GM12878 (cell line): ENCODE results near the gene KIF17. TPM values are rescaled to one million over a fixed set of nuclear protein-coding genes. Genes with fewer than 3 reads are reported as not detected.

Source experiments
- ATAC-seq: fragments of 200-7000 bp; cut with Tn5 transposase; 3 replicates; pipeline ENCODE4 v1.9.1; 2020; ENCODE audit warnings: mild to moderate bottlenecking, moderate library complexity
- BruUV-seq: library from RNA; stranded (reverse); fragments of 400-500 nt; replicated peaks from 2 replicates; lab custom pipeline; 2021; lab: Mats Ljungman, UMichigan
- CTCF ChIA-PET: fragments of 300-600 bp; sonication (Branson Sonifier 250); formaldehyde crosslinking; extraction: SDS; loops from one replicate; lab custom pipeline; 2021; ENCODE audit warnings: inconsistent platforms; lab: Yijun Ruan, JAX
- POLR2A ChIA-PET: fragments of 350-600 bp; formaldehyde crosslinking; extraction: SDS; loops from one replicate; lab custom pipeline; 2021; ENCODE audit warnings: inconsistent platforms; lab: Charles Lee
- RAD21 ChIA-PET: fragments of 300-600 bp; sonication (Branson Sonifier 250); formaldehyde crosslinking; loops from one replicate; lab custom pipeline; 2023; ENCODE audit warnings: antibody characterized with exemption; ENCODE audit not compliant: unreplicated experiment; lab: Charles Lee
- SMC1A ChIA-PET: fragments of 300-600 bp; sonication (Branson Sonifier 250); formaldehyde crosslinking; loops from one replicate; lab custom pipeline; 2023; ENCODE audit not compliant: unreplicated experiment, uncharacterized antibody; lab: Charles Lee
- DNase-seq: peaks from one replicate; pipeline ENCODE4 v3.0.0-alpha.2; 2011; ENCODE audit warnings: low read depth, low spot score
- FAIRE-seq: peaks from 3 replicates; lab custom pipeline; 2011; peaks lifted over from hg19 to GRCh38; lab: Jason Lieb, UNC
- H2AFZ ChIP-seq: 2 replicates; pipeline ENCODE4 v1.6.0; 2011; ENCODE audit warnings: low read depth, low read length, control low read depth; ENCODE audit not compliant: control insufficient read depth
- H3K27ac ChIP-seq: 2 replicates; pipeline ENCODE4 v1.5.1; 2011; ENCODE audit warnings: control low read depth; ENCODE audit not compliant: control insufficient read depth, insufficient read depth
- H3K27me3 ChIP-seq, 2 experiments: replicated peaks in 1 of 2; 2 replicates each; pipeline versions ENCODE4 v1.6.0 to v1.6.1; 2011; ENCODE audit warnings: low read length in 1 of 2; ENCODE audit not compliant: control insufficient read depth in 2 of 2, insufficient read depth in 2 of 2
- H3K36me3 ChIP-seq, 2 experiments: 2 replicates each; pipeline ENCODE4 v1.5.1; 2011; ENCODE audit warnings: low read length in 1 of 2; ENCODE audit not compliant: control insufficient read depth in 2 of 2, insufficient read depth in 2 of 2
- H3K4me1 ChIP-seq: 2 replicates; pipeline ENCODE4 v1.6.1; 2011; ENCODE audit warnings: mild to moderate bottlenecking, low read length, moderate library complexity, mixed read lengths; ENCODE audit not compliant: control insufficient read depth, insufficient read depth
- H3K4me2 ChIP-seq: 2 replicates; pipeline ENCODE4 v1.6.0; 2011; ENCODE audit warnings: control low read depth; ENCODE audit not compliant: control insufficient read depth, insufficient read depth
- H3K4me3 ChIP-seq: fragments of 200-600 bp; sonication (generic); 2 replicates; pipeline ENCODE4 v1.5.1; 2016
- H3K79me2 ChIP-seq: 2 replicates; pipeline ENCODE4 v1.6.0; 2011; ENCODE audit warnings: low read length; ENCODE audit not compliant: control insufficient read depth, insufficient read depth
- H3K9ac ChIP-seq: 2 replicates; pipeline ENCODE4 v1.8.0; 2011; ENCODE audit warnings: low read length, control low read depth, mixed read lengths; ENCODE audit not compliant: control insufficient read depth, insufficient read depth
- H3K9me3 ChIP-seq: replicated peaks from 3 replicates; pipeline ENCODE4 v1.5.1; 2011; ENCODE audit warnings: mild to moderate bottlenecking, low read length; ENCODE audit not compliant: control insufficient read depth, insufficient read depth
- H4K20me1 ChIP-seq: 2 replicates; pipeline ENCODE4 v1.6.0; 2011; ENCODE audit not compliant: control insufficient read depth, insufficient read depth
- CBX5 ChIP-seq: sonication (generic); IDR thresholded peaks from 2 replicates; pipeline ENCODE4 v1.6.1; 2016; ENCODE audit warnings: low read depth, moderate library complexity, mild to moderate bottlenecking, inconsistent platforms
- NBN ChIP-seq: fragments of 450-650 bp; IDR thresholded peaks from 2 replicates; pipeline ENCODE4 v1.6.1; 2016
- RAD51 ChIP-seq: fragments of 450-650 bp; IDR thresholded peaks from 2 replicates; pipeline ENCODE4 v1.6.1; 2016; ENCODE audit warnings: moderate library complexity, mild to moderate bottlenecking, inconsistent platforms
- RUNX3 ChIP-seq: IDR thresholded peaks from 2 replicates; pipeline ENCODE4 v1.6.1; 2012; ENCODE audit warnings: low read length, inconsistent platforms
- WGBS: methylation state at CpG from one replicate; pipeline ENCODE4 v1.1.6; 2016; ENCODE audit warnings: low lambda C conversion rate; ENCODE audit not compliant: insufficient replicate concordance, insufficient coverage; ENCODE audit errors: missing lambda C conversion rate; 5-methylcytosine and 5-hydroxymethylcytosine counted together
- in situ Hi-C: fragments of 300-500 bp; cut with MboI; formaldehyde crosslinking; loops from 9 replicates; pipeline ENCODE4 v1.14.3; 2018; ENCODE audit warnings: mixed read lengths
- intact Hi-C: fragments of 100-400 bp; cut with micrococcal nuclease; formaldehyde crosslinking; loops from one replicate; pipeline ENCODE4 v1.14.2; 2022; ENCODE audit not compliant: unreplicated experiment
- polyA plus RNA-seq, 11 experiments: library from polyadenylated mRNA; depleted of rRNA in 4 of 11; unstranded in 6 of 11; stranded (reverse) in 5 of 11; fragments of >200 nt; fragmentation: Nextera tagmentation in 4 of 11; fragmentation: Illumina TruSeq in 1 of 11; extraction: Ambion mirVana in 4 of 11; extraction: Trizol in 1 of 11; gene quantifications; 1 replicate in 1 of 11; 2 replicates in 10 of 11; pipeline versions ENCODE4 v1.2.1 to v1.2.3, GENCODE V29; 2011 to 2016; ENCODE audit warnings: inconsistent platforms in 2 of 11, missing spikeins in 2 of 11, low read depth in 1 of 11
- total RNA-seq, 4 experiments: library from RNA; depleted of rRNA in 3 of 4; stranded (reverse); fragments of >200 nt in 3 of 4; fragmentation: Illumina TruSeq in 1 of 4; extraction: Trizol in 1 of 4; gene quantifications; 2 replicates each; pipeline versions ENCODE4 v1.2.1 to v1.2.3, GENCODE V29; 2013 to 2021
- TF ChIP-seq, protein P1 (sequence below): fragments of 450-650 bp; IDR thresholded peaks from 2 replicates; pipeline ENCODE4 v1.6.1; 2017; ENCODE audit warnings: mild to moderate bottlenecking, moderate library complexity
- TF ChIP-seq, protein P2 (sequence below): fragments of 450-650 bp; IDR thresholded peaks from 2 replicates; pipeline ENCODE4 v1.6.1; 2017; ENCODE audit warnings: low read depth, mild to moderate bottlenecking, moderate library complexity
- TF ChIP-seq, protein P3 (sequence below): IDR thresholded peaks from 2 replicates; pipeline ENCODE4 v1.6.1; 2011; ENCODE audit warnings: mild to moderate bottlenecking, low read depth, low read length, moderate library complexity; ENCODE audit not compliant: insufficient replicate concordance

The KIF17 gene
- total and polyA plus RNA-seq, 10 of the 15 experiments (the other 5 are each of a cell fraction or from before 2014, with no cell fraction given) = 0.01 to 0.10 (median 0.03) TPM; not detected in 7

DNA sequence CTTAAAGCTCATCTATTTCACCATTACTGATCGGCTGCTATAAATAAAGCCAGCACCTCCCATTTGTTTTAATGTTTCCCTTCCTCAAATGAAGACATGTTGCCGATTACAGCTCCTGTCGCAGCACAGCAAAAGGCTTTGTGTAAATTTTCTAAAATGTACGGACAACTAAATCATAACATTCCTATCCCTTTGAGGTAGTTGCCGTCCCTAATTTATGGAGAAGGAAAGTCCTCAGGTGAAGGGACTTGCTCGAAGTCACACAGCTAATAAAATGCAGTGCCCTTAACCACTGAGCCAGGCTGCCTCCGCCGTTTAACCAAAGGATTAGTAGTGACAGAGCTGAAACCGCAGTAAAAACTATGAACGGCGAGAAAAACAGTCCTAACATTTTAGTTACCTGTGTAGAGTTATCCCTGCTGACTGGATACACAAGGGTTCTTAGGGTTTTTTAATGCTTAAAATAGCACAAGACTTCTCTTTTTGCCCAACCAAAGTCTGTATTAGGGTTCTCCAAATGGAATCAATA lies 83.7 kb downstream of the KIF17 start:
- ChIA-PET CTCF (interaction anchor here (0.5 to 4.0 kb wide), 20 partner anchors 8 to 561 kb away, joined by 3 to 31 read pairs (median 4); partner anchors contain the start of genes DDOST and MUL1), SMC1A (interaction anchor here (0.6 to 1.5 kb wide), 5 partner anchors 9 to 112 kb away, joined by 3 to 6 read pairs (median 3); partner anchors contain the start of gene DDOST), POLR2A (interaction anchor here (0.6 to 0.9 kb wide), 3 partner anchors 8 to 120 kb away, joined by 3 to 8 read pairs (median 3); partner anchors contain the start of gene DDOST), RAD21 (interaction anchor here (0.8 to 2.8 kb wide), 5 partner anchors 26 to 561 kb away, joined by 3 to 10 read pairs (median 4); no protein-coding TSS in a partner anchor)
- no peaks in the 10 kb centered on the region for H3K36me3 ChIP-seq
- H2AFZ ChIP-seq = peak overlapping the region; percentile 90
- H4K20me1 ChIP-seq = no peaks in the 10 kb centered on the region
- in situ Hi-C loops (no loop called here), intact Hi-C loops (loop anchor here (10.0 kb wide), 1 partner anchor 419 kb away; no protein-coding TSS in a partner anchor)
- H3K4me2 ChIP-seq = peak overlapping the region; percentile 98
- H3K9me3 ChIP-seq = no peaks in the 10 kb centered on the region; the same call in 2 of the 3 replicates
- 10% methylated on average over 11 of the region's 11 CpGs for WGBS
- no TSS peak for BruUV-seq
- TF ChIP-seq RAD51 (peak; percentile 67), RUNX3 (peak; percentile 48), NBN (0 out of 2 replicates have a peak, but pooled peaks have one; percentile 17), CBX5 (no peak)
- TF ChIP-seq, protein P1, sequence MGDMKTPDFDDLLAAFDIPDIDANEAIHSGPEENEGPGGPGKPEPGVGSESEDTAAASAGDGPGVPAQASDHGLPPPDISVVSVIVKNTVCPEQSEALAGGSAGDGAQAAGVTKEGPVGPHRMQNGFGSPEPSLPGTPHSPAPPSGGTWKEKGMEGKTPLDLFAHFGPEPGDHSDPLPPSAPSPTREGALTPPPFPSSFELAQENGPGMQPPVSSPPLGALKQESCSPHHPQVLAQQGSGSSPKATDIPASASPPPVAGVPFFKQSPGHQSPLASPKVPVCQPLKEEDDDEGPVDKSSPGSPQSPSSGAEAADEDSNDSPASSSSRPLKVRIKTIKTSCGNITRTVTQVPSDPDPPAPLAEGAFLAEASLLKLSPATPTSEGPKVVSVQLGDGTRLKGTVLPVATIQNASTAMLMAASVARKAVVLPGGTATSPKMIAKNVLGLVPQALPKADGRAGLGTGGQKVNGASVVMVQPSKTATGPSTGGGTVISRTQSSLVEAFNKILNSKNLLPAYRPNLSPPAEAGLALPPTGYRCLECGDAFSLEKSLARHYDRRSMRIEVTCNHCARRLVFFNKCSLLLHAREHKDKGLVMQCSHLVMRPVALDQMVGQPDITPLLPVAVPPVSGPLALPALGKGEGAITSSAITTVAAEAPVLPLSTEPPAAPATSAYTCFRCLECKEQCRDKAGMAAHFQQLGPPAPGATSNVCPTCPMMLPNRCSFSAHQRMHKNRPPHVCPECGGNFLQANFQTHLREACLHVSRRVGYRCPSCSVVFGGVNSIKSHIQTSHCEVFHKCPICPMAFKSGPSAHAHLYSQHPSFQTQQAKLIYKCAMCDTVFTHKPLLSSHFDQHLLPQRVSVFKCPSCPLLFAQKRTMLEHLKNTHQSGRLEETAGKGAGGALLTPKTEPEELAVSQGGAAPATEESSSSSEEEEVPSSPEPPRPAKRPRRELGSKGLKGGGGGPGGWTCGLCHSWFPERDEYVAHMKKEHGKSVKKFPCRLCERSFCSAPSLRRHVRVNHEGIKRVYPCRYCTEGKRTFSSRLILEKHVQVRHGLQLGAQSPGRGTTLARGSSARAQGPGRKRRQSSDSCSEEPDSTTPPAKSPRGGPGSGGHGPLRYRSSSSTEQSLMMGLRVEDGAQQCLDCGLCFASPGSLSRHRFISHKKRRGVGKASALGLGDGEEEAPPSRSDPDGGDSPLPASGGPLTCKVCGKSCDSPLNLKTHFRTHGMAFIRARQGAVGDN = peak; percentile 38; the same call in 1 of the 2 replicates
- TF ChIP-seq, protein P2, sequence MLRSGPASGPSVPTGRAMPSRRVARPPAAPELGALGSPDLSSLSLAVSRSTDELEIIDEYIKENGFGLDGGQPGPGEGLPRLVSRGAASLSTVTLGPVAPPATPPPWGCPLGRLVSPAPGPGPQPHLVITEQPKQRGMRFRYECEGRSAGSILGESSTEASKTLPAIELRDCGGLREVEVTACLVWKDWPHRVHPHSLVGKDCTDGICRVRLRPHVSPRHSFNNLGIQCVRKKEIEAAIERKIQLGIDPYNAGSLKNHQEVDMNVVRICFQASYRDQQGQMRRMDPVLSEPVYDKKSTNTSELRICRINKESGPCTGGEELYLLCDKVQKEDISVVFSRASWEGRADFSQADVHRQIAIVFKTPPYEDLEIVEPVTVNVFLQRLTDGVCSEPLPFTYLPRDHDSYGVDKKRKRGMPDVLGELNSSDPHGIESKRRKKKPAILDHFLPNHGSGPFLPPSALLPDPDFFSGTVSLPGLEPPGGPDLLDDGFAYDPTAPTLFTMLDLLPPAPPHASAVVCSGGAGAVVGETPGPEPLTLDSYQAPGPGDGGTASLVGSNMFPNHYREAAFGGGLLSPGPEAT = 0 out of 2 replicates have a peak, but pooled peaks have one; percentile 24
- TF ChIP-seq, protein P3, sequence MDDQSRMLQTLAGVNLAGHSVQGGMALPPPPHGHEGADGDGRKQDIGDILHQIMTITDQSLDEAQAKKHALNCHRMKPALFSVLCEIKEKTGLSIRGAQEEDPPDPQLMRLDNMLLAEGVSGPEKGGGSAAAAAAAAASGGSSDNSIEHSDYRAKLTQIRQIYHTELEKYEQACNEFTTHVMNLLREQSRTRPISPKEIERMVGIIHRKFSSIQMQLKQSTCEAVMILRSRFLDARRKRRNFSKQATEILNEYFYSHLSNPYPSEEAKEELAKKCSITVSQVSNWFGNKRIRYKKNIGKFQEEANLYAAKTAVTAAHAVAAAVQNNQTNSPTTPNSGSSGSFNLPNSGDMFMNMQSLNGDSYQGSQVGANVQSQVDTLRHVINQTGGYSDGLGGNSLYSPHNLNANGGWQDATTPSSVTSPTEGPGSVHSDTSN = no peak
- peaks cover 8% of the 10 kb centered on the region; the same call in 1 of the 2 replicates for H3K4me1 ChIP-seq
- DNase-seq (peak; percentile 13), ATAC-seq (peak; percentile 11; the same call in 2 of the 3 replicates), FAIRE-seq (no peak)
- H3K9ac ChIP-seq = peak overlapping the region; percentile 21; the same call in 1 of the 2 replicates
- peak overlapping the region; percentile 93; the same call in 1 of the 2 replicates for H3K4me3 ChIP-seq
- H3K27me3 ChIP-seq = no peaks in the 10 kb centered on the region
- no peak overlapping the region for H3K27ac ChIP-seq
- H3K79me2 ChIP-seq = no peaks in the 10 kb centered on the region
